ENCODE results near the gene DHX57.

Gene DHX57

DNA sequence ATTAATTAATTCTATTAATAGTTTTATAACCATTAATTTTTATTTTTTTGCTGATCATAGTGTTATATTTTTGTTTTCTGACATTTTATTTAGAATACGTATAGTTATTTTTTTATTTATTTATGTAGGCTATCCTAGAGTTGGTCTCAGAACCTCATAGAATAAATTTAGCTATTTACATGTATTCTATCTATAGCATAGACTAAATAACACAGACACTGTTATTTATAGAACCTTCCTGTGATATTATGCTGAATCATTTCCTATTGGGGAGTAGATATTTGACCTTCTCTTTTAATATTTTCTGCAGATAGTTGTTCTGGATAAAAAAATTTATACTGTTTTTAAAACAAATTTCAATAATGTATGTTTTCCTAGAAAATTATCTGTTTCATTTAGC, 34.1 kb upstream of the DHX57 start:
- no peaks in the 10 kb centered on the region for H3K9me3 ChIP-seq
- TF ChIP-seq CTCF (IDR thresholded peaks at IDR 0.05): no peak
- H3K4me1 ChIP-seq (ENCODE audit: control insufficient read depth in 1 of 2, insufficient read depth in 1 of 2, low read depth in 1 of 2, low read length in 1 of 2): no peaks in the 10 kb centered on the region
- H3K27me3 ChIP-seq: no peaks in the 10 kb centered on the region
- H3K27ac ChIP-seq: no peak overlapping the region
- H3K36me3 ChIP-seq: no peaks in the 10 kb centered on the region
- H3K4me3 ChIP-seq (ENCODE audit: low read depth in 1 of 2, low read length in 1 of 2): no peak overlapping the region

GRCh38 chr2:38907743-38908562, 32.2 kb upstream of the DHX57 start:
- no peak overlapping the region for H3K4me3 ChIP-seq (ENCODE audit: low read depth in 1 of 2, low read length in 1 of 2)
- no peak for TF ChIP-seq CTCF (IDR thresholded peaks at IDR 0.05)
- H3K4me1 ChIP-seq (ENCODE audit: control insufficient read depth in 1 of 2, insufficient read depth in 1 of 2, low read depth in 1 of 2, low read length in 1 of 2): no peaks in the 10 kb centered on the region
- H3K36me3 ChIP-seq: no peaks in the 10 kb centered on the region
- H3K27ac ChIP-seq: no peak overlapping the region
- H3K9me3 ChIP-seq: no peaks in the 10 kb centered on the region
- no peaks in the 10 kb centered on the region for H3K27me3 ChIP-seq

DNA sequence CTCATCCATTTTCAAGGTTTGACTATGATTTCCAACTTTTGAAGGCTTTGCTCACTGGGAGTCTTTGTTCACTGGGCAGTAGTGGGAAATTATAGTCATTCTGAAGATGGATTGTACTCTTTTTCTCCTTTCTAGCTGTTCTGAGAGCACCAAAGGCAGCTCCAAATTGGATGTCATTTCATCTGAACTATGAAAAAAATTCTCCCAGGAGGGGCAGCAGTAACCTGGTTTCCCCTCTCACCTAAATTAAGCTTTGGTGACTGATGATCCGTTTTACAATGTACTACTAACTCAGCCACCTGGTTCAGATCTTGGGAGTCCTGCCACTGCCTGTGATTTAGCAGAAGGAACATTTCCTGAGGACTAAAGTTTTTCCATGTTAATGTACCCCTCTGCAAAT, 31.5 kb upstream of the DHX57 start:
- H3K27me3 ChIP-seq: no peaks in the 10 kb centered on the region
- H3K4me3 ChIP-seq (ENCODE audit: low read depth in 1 of 2, low read length in 1 of 2): no peak overlapping the region
- H3K9me3 ChIP-seq: no peaks in the 10 kb centered on the region
- no peak for TF ChIP-seq CTCF (IDR thresholded peaks at IDR 0.05)
- H3K36me3 ChIP-seq: no peaks in the 10 kb centered on the region
- no peak overlapping the region for H3K27ac ChIP-seq
- no peaks in the 10 kb centered on the region for H3K4me1 ChIP-seq (ENCODE audit: control insufficient read depth in 1 of 2, insufficient read depth in 1 of 2, low read depth in 1 of 2, low read length in 1 of 2)

DNA sequence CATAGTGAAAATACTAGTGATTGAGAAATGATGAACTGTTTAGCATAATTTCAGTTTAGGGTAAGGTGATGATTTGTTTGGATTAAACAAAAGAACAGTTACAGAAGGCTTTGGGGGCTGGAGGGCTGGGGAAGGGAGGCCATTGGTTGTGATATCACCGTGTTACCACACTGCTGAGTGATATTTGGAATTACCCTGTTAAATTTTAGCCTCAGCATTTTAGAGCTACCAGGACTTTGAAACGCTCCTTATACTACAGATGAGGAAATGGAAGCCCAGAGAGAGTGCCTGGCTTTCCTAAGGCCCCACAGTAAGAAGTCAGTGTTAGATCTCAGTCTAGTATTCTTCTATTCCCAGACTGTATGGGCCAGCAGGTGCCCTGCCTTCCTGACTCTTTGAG, 29.5 kb upstream of the DHX57 start:
- no peaks in the 10 kb centered on the region for H3K9me3 ChIP-seq
- no peaks in the 10 kb centered on the region for H3K4me1 ChIP-seq (ENCODE audit: control insufficient read depth in 1 of 2, insufficient read depth in 1 of 2, low read depth in 1 of 2, low read length in 1 of 2)
- no peak overlapping the region for H3K27ac ChIP-seq
- no peak for TF ChIP-seq CTCF (IDR thresholded peaks at IDR 0.05)
- H3K36me3 ChIP-seq: no peaks in the 10 kb centered on the region
- H3K27me3 ChIP-seq: no peaks in the 10 kb centered on the region
- no peak overlapping the region for H3K4me3 ChIP-seq (ENCODE audit: low read depth in 1 of 2, low read length in 1 of 2)

GRCh38 chr2:38900726-38901125, 25.0 kb upstream of the DHX57 start:
- H3K36me3 ChIP-seq: no peaks in the 10 kb centered on the region
- no peaks in the 10 kb centered on the region for H3K27me3 ChIP-seq
- H3K4me3 ChIP-seq (ENCODE audit: low read depth in 1 of 2, low read length in 1 of 2): no peak overlapping the region
- H3K27ac ChIP-seq: no peak overlapping the region
- H3K4me1 ChIP-seq (ENCODE audit: control insufficient read depth in 1 of 2, insufficient read depth in 1 of 2, low read depth in 1 of 2, low read length in 1 of 2): no peaks in the 10 kb centered on the region
- TF ChIP-seq CTCF (IDR thresholded peaks at IDR 0.05): no peak
- H3K9me3 ChIP-seq: no peaks in the 10 kb centered on the region

Data from neutrophil (primary cell).